Thyroid gland (tissue), 4 donors: ENCODE data around the gene CRY1.

Experiments
- CTCF ChIP-seq, 6 experiments: fragments of 200-600 bp in 3 of 6; fragments of 450-650 bp in 3 of 6; sonication (generic) in 3 of 6; IDR thresholded peaks; one replicate each; pipeline ENCODE4 v1.5.1; 2016 to 2019; ENCODE audit warnings: antibody characterized with exemption in 6 of 6, mild to moderate bottlenecking in 2 of 6, inconsistent platforms in 1 of 6, moderate library complexity in 1 of 6
- POLR2A ChIP-seq, 2 donors: fragments of 450-650 bp; IDR thresholded peaks; one replicate each; pipeline ENCODE4 v1.6.1; 2017; ENCODE audit warnings: antibody characterized with exemption in 2 of 2, mild to moderate bottlenecking in 2 of 2, moderate library complexity in 1 of 2

DNA sequence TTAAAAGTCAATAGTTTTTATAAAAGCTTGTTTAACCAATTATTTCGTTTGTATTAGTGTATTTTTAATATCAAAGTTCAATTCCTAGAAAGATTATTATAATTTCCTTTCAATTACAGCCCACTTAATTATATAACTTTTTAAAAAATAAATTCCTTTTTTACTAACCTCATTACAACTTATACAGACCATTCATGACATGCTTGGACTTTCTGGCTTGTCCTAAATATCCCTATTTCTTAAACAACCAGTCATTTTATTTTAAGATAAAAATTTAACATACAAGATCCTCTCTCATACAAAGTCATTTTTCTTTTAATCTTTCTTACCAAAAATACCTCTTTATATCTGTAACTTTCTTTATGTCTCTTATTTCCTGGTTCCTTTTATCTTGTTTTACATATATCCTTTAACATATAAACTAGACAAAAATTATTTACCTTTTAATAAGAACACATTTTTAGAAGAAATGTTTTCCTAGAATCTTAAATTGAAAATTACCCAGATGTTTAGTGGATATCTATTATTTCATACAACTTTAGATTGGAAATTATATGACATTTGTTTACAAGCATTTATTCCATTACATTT is 148.0 kb downstream of the CRY1 start:
- TF ChIP-seq CTCF (IDR thresholded peaks at IDR 0.05) = no peak
- TF ChIP-seq POLR2A (IDR thresholded peaks at IDR 0.05) = no peak
